Measurements from ENCODE around the gene ZBTB38. TPM values are rescaled to one million over a fixed set of nuclear protein-coding genes. Genes with fewer than 3 reads are reported as not detected.

The ZBTB38 gene
- total RNA-seq, 1 experiment from 2014 or later: 49.0 TPM

GRCh38 chr3:141402476-141403171 lies 34.3 kb downstream of the ZBTB38 start:
- no peak for DNase-seq (ENCODE audit: low spot score)

GRCh38 chr3:141403576-141403975 lies 35.3 kb downstream of the ZBTB38 start:
- DNase-seq (ENCODE audit: low spot score): no peak

DNA sequence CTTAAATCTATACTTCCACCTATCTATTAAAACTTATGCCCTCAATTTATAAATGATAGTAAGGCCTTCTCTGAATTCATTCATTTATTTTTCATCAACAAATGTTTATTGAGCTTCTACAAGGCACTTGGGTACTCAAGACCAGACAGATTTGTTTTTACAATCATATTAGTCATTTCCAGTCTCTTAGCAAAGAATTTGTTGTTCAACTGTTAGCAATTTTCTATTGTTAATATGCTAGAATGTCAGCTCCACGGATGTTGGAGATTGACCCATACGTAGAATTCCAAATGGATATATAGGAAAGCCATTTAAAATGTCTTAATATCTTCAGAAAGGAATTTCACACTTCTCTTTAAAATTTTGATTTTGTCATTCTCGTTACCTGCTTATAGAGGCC lies 36.7 kb downstream of the ZBTB38 start:
- no peak for DNase-seq (ENCODE audit: low spot score)

- DNase-seq (ENCODE audit: low spot score): no peak
Observed at GRCh38 chr3:141405591-141405990, 37.3 kb downstream of the ZBTB38 start.

DNA sequence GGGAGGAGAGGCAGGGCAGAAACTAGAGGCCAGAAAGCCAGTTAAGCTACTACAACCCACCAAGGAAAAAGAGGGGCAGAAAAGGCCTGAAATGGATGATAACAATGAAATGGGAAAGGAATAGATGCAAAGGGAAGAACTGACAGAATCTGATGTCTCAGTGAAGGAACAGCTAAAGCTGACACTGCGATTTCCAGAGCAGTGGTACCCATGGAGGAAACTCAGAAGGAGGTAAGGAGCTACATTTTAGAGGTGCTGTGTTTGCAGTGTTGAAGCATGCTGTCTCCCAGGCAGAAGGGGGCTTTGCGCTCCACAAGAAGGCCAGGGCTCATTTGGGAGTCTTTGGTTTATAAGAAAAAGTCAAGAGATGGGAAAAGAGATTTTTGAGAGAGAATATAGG lies 38.0 kb downstream of the ZBTB38 start:
- no peak for DNase-seq (ENCODE audit: low spot score)

GRCh38 chr3:141407047-141407446 lies 38.7 kb downstream of the ZBTB38 start:
- DNase-seq (ENCODE audit: low spot score): no peak

- no peak for DNase-seq (ENCODE audit: low spot score)
Observed at GRCh38 chr3:141407825-141408224, 39.5 kb downstream of the ZBTB38 start.

- DNase-seq (ENCODE audit: low spot score): no peak
Observed at GRCh38 chr3:141408596-141408995, 40.3 kb downstream of the ZBTB38 start.

DNA sequence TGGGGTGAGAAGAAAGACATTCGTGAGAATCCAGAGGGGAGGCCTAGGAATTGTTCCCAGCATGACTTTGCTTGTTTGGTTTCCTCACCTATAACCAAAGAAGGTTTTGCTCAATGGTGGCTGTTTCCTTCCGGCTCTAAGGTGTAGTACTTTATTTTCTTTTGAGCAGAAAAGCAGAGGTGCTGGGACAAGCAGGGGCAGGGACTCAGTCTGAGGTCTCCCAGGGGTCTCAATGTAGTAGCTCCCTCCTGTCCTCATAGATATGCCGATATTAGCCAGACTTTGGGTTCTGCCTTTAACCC lies 41.6 kb downstream of the ZBTB38 start:
- DNase-seq (ENCODE audit: low spot score): no peak

GRCh38 chr3:141410408-141410807 lies 42.1 kb downstream of the ZBTB38 start:
- DNase-seq (ENCODE audit: low spot score): no peak

- no peak for DNase-seq (ENCODE audit: low spot score)
Observed at GRCh38 chr3:141410846-141411245, 42.5 kb downstream of the ZBTB38 start.

DNA sequence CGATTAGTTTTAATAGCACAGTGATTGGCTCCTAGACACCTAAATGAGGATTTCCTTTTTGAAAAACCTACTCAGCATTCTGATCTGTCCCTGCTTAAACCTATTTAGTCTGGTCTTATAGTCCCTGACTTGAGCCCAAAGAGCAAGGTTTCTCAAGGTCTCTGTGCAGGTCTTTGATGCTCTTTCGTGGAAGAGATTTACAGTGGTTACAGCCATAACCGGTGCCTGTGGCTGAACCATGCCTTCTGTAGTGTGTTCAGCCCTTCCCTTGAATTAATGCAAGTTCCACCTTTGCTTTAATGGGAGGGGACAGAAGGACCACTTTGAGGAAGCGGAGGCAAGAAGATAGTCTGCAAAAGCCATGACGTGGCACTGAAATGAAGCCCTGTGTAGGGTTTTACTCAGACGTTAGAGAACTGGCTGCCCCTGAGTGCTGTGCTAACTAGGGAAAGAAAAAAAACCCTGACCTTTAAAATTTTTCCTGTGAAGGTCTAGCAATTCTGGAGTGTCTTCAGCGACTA lies 43.0 kb downstream of the ZBTB38 start:
- no peak for DNase-seq (ENCODE audit: low spot score)

GRCh38 chr3:141412087-141412935 lies 44.0 kb downstream of the ZBTB38 start:
- DNase-seq (ENCODE audit: low spot score): peak; percentile 74

GRCh38 chr3:141412936-141413354 lies 44.6 kb downstream of the ZBTB38 start:
- peak; percentile 71 for DNase-seq (ENCODE audit: low spot score)

DNA sequence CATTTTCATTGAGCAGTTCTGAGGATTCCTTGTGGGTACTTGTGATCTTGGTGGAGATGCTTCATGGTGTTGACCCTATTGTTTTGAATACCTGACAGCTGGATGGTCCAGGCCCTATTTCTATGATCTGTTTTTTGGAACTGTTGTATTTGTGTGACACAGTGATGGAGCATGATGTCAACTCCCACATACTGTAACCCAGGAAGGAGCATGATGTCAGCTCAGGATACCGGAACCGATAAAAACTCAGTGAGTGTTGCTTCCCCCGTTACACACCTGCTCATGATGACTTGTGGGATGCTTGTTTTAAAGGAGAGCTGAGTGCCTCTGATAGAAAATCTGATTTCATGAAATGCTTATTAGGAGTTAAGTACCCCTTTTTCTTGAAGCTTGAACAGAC lies 45.1 kb downstream of the ZBTB38 start:
- no peak for DNase-seq (ENCODE audit: low spot score)

DNA sequence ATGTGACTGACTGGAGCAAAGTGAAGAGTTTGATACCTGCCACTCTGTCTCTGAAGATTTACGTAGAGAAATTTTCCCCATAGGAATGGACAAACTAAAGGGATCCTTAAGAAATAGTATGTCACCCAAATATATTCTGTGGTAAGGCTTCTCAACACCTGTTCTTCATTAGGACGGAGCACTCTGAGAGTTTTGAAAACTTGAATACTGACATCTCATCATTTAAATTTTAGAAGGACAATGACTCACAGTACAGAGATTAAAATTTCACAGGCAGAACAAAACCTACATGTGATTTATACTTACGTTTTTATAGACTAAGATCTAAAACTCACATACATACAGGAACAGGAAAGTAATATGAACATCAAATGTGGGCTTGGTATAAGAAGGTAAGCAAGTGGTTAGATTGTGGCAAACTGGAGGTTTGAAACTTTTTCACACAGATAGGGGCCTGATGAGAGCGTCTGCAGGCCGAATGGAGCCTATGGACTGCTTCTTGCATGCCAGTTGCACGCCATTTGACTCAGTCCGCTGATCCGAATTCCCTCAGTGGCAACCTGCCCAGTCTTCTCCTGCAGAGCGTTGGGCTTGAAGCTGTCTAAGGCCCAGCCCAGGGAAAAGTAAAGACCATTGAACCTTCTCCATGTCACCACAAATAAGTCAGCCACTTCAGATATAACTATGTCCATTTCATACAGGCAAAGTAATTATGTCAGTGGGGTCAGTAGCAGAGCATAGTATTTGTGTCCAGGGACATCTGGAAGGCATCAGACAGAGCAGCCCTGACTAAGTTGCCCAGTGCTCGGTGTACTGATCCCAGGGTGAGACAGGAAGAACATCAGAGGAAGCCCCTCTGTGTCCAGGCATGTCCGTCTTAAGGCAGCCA lies 45.7 kb downstream of the ZBTB38 start:
- DNase-seq (ENCODE audit: low spot score): no peak

- no peak for DNase-seq (ENCODE audit: low spot score)
Observed at GRCh38 chr3:141414800-141415462, 46.6 kb downstream of the ZBTB38 start.

DNA sequence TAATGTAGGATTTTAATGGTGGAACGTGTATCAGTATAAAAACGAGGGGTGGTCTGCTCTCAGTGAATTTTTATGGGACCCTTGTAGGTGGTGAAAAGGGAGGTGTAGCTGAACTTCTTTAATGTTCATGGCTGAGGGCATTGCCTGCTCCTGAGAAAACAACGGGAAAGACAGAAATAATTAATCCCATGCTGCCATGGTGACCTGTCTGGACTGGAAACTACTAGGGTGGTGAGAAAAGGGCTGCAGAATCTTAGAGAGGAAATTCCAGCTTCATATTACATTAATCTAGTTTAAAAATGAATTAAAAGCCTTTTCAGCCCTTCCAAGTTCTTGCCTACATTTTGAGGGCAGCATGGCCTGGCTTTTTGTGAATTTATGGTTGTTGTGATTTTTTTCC lies 47.6 kb downstream of the ZBTB38 start:
- DNase-seq (ENCODE audit: low spot score): no peak

Data from H4 (cell line).